Panc1 (cell line): Measurements from ENCODE around the gene LANCL2. TPM values are rescaled to one million over a fixed set of nuclear protein-coding genes. Genes with fewer than 3 reads are reported as not detected.

ENCODE experiments used
- ATAC-seq: fragments of 200-7000 bp; cut with Tn5 transposase; 2 replicates; pipeline ENCODE4 v1.9.1; 2020; ENCODE audit warnings: mild to moderate bottlenecking, moderate library complexity
- BruUV-seq: library from RNA; stranded (reverse); fragments of 400-500 nt; replicated peaks from 2 replicates; lab custom pipeline; 2021; lab: Mats Ljungman, UMichigan
- CTCF ChIA-PET: fragments of 300-600 bp; sonication (Branson Sonifier 250); formaldehyde crosslinking; loops from one replicate; lab custom pipeline; 2022; ENCODE audit warnings: antibody characterized with exemption; lab: Charles Lee
- POLR2A ChIA-PET: fragments of 300-600 bp; sonication (Branson Sonifier 250); formaldehyde crosslinking; loops from one replicate; lab custom pipeline; 2022; ENCODE audit warnings: antibody characterized with exemption; lab: Charles Lee
- DNase-seq: peaks from one replicate; pipeline ENCODE4 v3.0.0-alpha.2; 2010; ENCODE audit warnings: low read depth, low spot score
- H3K27ac ChIP-seq: 2 replicates; pipeline ENCODE4 v1.5.1; 2011; ENCODE audit warnings: mild to moderate bottlenecking, low read length, inconsistent platforms
- H3K27me3 ChIP-seq: fragments of 200-500 bp; sonication (Bioruptor generic); 2 replicates; pipeline ENCODE4 v1.6.0; 2014; ENCODE audit warnings: low read length, inconsistent platforms; ENCODE audit not compliant: control insufficient read depth, insufficient read depth
- H3K36me3 ChIP-seq: fragments of 200-500 bp; sonication (Bioruptor generic); 2 replicates; pipeline ENCODE4 v1.5.1; 2014; ENCODE audit warnings: inconsistent platforms, mild to moderate bottlenecking, low read length, moderate library complexity; ENCODE audit not compliant: control insufficient read depth, insufficient read depth
- H3K4me1 ChIP-seq: 2 replicates; pipeline ENCODE4 v1.5.1; 2011; ENCODE audit warnings: inconsistent platforms, mild to moderate bottlenecking, low read length, moderate library complexity; ENCODE audit not compliant: control insufficient read depth, insufficient read depth
- H3K4me3 ChIP-seq, 2 experiments: 2 replicates each; pipeline ENCODE4 v1.5.1; 2011 to 2012; ENCODE audit warnings: low read depth in 2 of 2, low read length in 2 of 2, mild to moderate bottlenecking in 2 of 2, inconsistent platforms in 1 of 2, moderate library complexity in 1 of 2
- H3K9me3 ChIP-seq: fragments of 200-500 bp; sonication (Bioruptor generic); 2 replicates; pipeline ENCODE4 v1.5.1; 2014; ENCODE audit warnings: low read depth, mild to moderate bottlenecking, inconsistent platforms, low read length, moderate library complexity; ENCODE audit not compliant: control insufficient read depth, insufficient read depth
- POLR2AphosphoS5 ChIP-seq: IDR thresholded peaks from 2 replicates; pipeline ENCODE4 v1.6.1; 2012; ENCODE audit warnings: mild to moderate bottlenecking, low read depth, low read length, moderate library complexity
- SIN3A ChIP-seq: IDR thresholded peaks from 2 replicates; pipeline ENCODE4 v1.6.1; 2012; ENCODE audit warnings: low read depth, mild to moderate bottlenecking, low read length, moderate library complexity, borderline replicate concordance; ENCODE audit not compliant: insufficient read depth
- TCF7L2 ChIP-seq: IDR thresholded peaks from 2 replicates; pipeline ENCODE4 v1.6.1; 2011; ENCODE audit warnings: mild to moderate bottlenecking, low read depth, low read length, inconsistent platforms
- in situ Hi-C: cut with HindIII; loops from 2 replicates; pipeline ENCODE4 v1.10.0; 2016; ENCODE audit warnings: low sequenced_read_pairs, low pct_unique_long_range_greater_than_20kb
- intact Hi-C: fragments of 100-400 bp; cut with micrococcal nuclease; formaldehyde crosslinking; loops from one replicate; pipeline ENCODE4 v1.10.0; 2022; ENCODE audit not compliant: unreplicated experiment
- total RNA-seq: library from RNA; stranded (reverse); gene quantifications from one replicate; pipeline ENCODE4 v1.2.1, GENCODE V29; 2021; ENCODE audit not compliant: unreplicated experiment
- TF ChIP-seq, protein P1 (sequence below), 2 experiments: IDR thresholded peaks; 2 replicates each; pipeline ENCODE4 v1.6.1; 2011 to 2012; ENCODE audit warnings: low read depth in 2 of 2, control low read depth in 1 of 2, low read length in 1 of 2, mild to moderate bottlenecking in 1 of 2, moderate library complexity in 1 of 2; ENCODE audit not compliant: insufficient read depth in 1 of 2
- TF ChIP-seq, protein P2 (sequence below): fragments of 450-650 bp; IDR thresholded peaks from 2 replicates; pipeline ENCODE4 v1.5.1; 2017; ENCODE audit warnings: mild to moderate bottlenecking

LANCL2 gene
- total RNA-seq, 1 experiment from 2014 or later = 30.6 TPM

DNA sequence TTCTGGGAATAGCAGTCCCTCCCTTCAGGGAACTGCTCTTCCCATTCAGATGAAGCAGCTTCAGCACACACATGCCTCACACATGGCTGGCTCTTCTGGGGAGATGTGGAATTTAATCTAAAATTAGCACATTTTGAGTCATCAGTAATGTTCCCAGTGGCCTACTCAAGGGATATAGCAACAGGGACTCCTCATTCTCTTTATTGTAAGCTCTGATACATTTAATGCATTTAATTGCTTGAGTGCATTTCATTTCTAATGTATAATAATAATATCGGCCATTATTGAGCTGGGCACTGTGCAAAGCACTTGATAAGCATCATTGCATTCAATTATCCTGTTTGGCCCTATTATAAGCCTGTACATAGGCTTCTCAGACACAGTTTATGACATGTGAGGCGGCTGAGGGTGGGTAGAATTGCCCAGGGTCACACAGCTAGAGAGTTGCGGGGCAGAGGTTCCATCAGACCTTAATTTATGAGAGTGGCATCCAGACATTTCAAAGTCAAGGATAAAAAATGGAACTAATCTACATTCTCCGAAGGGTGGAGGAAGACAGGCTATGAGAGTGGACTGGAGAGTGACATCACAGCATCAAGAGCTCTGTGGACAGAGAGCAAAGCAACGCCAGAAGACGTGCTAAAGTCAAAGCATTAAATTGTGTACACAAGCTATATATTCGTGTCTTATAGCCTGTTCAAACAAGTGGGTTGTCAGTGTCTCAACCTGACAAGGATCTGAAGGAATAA is 76.8 kb downstream of the LANCL2 start:
- no peak overlapping the region for H3K27ac ChIP-seq
- TF ChIP-seq, protein P1, sequence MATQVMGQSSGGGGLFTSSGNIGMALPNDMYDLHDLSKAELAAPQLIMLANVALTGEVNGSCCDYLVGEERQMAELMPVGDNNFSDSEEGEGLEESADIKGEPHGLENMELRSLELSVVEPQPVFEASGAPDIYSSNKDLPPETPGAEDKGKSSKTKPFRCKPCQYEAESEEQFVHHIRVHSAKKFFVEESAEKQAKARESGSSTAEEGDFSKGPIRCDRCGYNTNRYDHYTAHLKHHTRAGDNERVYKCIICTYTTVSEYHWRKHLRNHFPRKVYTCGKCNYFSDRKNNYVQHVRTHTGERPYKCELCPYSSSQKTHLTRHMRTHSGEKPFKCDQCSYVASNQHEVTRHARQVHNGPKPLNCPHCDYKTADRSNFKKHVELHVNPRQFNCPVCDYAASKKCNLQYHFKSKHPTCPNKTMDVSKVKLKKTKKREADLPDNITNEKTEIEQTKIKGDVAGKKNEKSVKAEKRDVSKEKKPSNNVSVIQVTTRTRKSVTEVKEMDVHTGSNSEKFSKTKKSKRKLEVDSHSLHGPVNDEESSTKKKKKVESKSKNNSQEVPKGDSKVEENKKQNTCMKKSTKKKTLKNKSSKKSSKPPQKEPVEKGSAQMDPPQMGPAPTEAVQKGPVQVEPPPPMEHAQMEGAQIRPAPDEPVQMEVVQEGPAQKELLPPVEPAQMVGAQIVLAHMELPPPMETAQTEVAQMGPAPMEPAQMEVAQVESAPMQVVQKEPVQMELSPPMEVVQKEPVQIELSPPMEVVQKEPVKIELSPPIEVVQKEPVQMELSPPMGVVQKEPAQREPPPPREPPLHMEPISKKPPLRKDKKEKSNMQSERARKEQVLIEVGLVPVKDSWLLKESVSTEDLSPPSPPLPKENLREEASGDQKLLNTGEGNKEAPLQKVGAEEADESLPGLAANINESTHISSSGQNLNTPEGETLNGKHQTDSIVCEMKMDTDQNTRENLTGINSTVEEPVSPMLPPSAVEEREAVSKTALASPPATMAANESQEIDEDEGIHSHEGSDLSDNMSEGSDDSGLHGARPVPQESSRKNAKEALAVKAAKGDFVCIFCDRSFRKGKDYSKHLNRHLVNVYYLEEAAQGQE (IDR thresholded peaks at IDR 0.05; ENCODE audit: insufficient read depth in 1 of 2, low read depth in 2 of 2, low read length in 1 of 2) = no peak
- TF ChIP-seq SIN3A = no peak
- TF ChIP-seq TCF7L2 = no peak
- TF ChIP-seq, protein P2, sequence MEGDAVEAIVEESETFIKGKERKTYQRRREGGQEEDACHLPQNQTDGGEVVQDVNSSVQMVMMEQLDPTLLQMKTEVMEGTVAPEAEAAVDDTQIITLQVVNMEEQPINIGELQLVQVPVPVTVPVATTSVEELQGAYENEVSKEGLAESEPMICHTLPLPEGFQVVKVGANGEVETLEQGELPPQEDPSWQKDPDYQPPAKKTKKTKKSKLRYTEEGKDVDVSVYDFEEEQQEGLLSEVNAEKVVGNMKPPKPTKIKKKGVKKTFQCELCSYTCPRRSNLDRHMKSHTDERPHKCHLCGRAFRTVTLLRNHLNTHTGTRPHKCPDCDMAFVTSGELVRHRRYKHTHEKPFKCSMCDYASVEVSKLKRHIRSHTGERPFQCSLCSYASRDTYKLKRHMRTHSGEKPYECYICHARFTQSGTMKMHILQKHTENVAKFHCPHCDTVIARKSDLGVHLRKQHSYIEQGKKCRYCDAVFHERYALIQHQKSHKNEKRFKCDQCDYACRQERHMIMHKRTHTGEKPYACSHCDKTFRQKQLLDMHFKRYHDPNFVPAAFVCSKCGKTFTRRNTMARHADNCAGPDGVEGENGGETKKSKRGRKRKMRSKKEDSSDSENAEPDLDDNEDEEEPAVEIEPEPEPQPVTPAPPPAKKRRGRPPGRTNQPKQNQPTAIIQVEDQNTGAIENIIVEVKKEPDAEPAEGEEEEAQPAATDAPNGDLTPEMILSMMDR = no peak
- TF ChIP-seq POLR2AphosphoS5 = no peak
- in situ Hi-C loops (no loop called here), intact Hi-C loops (no loop called here)
- no peak for ATAC-seq
- H3K9me3 ChIP-seq = no peaks in the 10 kb centered on the region
- ChIA-PET CTCF (interaction anchor here (0.6 kb wide), 1 partner anchor 144 kb away, joined by 5 read pairs; no protein-coding TSS in a partner anchor), POLR2A (no interaction called here)
- H3K27me3 ChIP-seq = no peaks in the 10 kb centered on the region
- no peaks in the 10 kb centered on the region for H3K36me3 ChIP-seq
- no peak overlapping the region for H3K4me3 ChIP-seq
- no peak for DNase-seq
- no TSS peak for BruUV-seq
- no peaks in the 10 kb centered on the region for H3K4me1 ChIP-seq

DNA sequence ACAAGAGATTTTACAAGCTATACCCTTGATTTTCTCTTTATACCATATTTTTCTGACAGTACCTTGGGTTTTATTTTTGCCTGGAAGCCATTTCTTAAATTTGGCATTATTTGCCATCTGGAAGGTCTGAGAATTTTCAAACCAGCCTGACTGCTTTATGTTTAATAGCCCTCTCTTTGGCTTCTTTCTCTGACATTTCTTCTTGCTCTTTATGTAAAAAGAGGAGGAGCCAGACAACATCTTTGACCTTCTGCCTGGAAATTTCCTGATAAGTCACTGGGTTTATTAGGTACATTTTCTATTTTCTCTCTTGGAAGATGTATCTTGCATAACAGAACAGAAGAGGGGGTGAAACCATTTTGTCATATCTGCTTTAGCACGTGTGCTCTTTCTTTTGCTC is 79.6 kb downstream of the LANCL2 start:
- CTCF ChIA-PET = no interaction called here
- DNase-seq (no peak), ATAC-seq (no peak)
- BruUV-seq = no TSS peak
- TF ChIP-seq POLR2AphosphoS5 = no peak
- TF ChIP-seq, protein P2 = no peak
- TF ChIP-seq, protein P1 (IDR thresholded peaks at IDR 0.05; ENCODE audit: insufficient read depth in 1 of 2, low read depth in 2 of 2, low read length in 1 of 2) = no peak
- TF ChIP-seq SIN3A = no peak
- TF ChIP-seq TCF7L2 = no peak
- no peak overlapping the region for H3K4me3 ChIP-seq
- no peak overlapping the region for H3K27ac ChIP-seq
- no peaks in the 10 kb centered on the region for H3K27me3 ChIP-seq
- no peaks in the 10 kb centered on the region for H3K9me3 ChIP-seq
- POLR2A ChIA-PET = interaction anchor here (0.7 kb wide), 1 partner anchor 25 kb away, joined by 6 read pairs; no protein-coding TSS in a partner anchor
- intact Hi-C loops (no loop called here), in situ Hi-C loops (no loop called here)
- H3K4me1 ChIP-seq = no peaks in the 10 kb centered on the region
- H3K36me3 ChIP-seq = no peaks in the 10 kb centered on the region
